Tibial nerve (tissue), 4 donors: ENCODE results near the gene LPCAT3.

ENCODE experiments used
- CTCF ChIP-seq, 5 experiments: fragments of 200-600 bp in 3 of 5; fragments of 450-650 bp in 2 of 5; sonication (generic) in 3 of 5; IDR thresholded peaks; one replicate each; pipeline ENCODE4 v1.5.1; 2016 to 2019; ENCODE audit warnings: antibody characterized with exemption in 5 of 5, mild to moderate bottlenecking in 3 of 5, moderate library complexity in 2 of 5
- EP300 ChIP-seq, 2 donors: sonication (generic); formaldehyde crosslinking; IDR thresholded peaks; one replicate each; pipeline ENCODE4 v1.6.1; 2017; ENCODE audit warnings: antibody characterized with exemption in 2 of 2, mild to moderate bottlenecking in 1 of 2

GRCh38 chr12:7038591-7038990 is 20.3 kb upstream of the LPCAT3 start:
- TF ChIP-seq CTCF (IDR thresholded peaks at IDR 0.05) (no peak), EP300 (IDR thresholded peaks at IDR 0.05) (no peak)
